Suppressor macrophage (primary cell): Measurements from ENCODE around the gene GPC6.
"Not testable (repeated sequence)": the region's sequence is repeated elsewhere in the genome, so short reads cannot be mapped to it uniquely, and the experiment has no call there.

Source experiments
- DNase-seq, 4 experiments: peaks; one replicate each; pipeline ENCODE4 v3.0.0-alpha.2; 2020 to 2022

GPC6 gene

DNA sequence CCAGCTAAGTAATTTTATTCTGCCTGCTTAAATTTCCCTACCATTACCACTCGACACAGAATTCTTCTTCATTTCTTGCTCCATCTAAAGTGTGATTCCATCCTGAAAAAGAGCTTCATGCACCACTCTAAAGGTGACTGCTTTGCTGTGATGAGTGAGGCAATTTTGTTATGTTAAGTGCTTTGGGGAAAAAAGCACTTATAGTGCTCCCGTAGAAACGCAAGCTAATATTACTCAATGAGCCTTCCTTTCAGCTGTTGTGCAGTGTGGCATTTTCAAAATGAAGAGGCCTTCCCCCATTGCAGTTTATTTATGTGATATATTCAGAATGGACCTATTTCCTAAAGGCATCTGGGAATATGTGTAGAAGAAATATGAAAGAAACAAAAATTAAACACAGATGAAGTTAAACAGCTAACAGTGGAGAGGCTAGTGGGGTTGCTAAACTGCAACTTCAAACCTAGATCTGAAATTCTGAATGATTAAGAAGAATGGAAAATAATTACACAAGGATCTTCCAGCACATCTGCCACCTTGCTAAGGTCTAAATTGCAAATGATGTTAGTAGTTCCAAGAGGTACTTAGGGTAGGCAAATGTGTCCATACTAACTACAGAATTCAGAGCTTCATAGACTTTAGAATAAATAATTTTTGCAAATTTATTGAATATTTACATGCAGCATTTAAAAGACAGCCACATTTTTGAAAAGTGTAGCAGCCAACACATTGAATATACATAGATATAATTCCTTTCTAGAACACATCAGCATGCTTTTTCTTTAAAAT lies 1041.2 kb downstream of the GPC6 start:
- no peak for DNase-seq

DNA sequence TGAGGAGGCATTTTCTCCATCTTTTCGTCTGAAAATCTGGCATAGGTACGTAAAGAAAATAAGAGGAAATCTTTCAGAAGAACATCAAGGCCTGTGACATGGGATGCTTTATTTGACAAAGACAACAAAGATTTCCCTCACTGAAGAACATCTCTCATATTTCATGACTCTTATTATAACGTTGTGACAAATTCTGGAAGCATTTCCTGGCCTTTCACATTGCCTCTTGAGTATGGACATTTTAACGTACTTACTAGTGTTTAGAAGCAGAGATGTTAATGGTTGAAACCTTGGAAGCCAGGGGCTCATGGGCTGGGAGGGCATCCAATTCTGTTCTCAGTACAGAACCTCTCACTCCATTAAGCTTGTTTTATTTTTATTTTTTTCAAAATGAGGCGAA lies 1042.1 kb downstream of the GPC6 start:
- DNase-seq, result no peak

DNA sequence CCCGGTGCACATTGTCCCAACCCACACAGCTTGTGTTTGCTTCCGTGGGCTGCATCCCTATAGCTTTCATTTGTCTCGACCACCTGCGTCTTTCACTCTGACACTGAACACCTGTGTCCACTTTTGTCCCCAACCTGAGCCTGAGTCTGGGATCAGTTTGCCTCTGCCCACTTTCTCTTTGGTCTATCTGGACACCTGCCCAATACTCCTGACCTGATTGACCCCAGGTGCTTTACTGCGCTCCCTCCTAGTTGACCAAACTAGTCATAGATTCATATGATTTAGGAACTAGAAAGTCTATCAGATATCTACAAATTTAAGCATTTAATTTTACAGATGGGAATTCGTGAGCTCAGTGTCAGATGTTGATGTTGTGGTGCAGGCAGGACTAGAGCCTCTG lies 1043.0 kb downstream of the GPC6 start:
- DNase-seq, result no peak

DNA sequence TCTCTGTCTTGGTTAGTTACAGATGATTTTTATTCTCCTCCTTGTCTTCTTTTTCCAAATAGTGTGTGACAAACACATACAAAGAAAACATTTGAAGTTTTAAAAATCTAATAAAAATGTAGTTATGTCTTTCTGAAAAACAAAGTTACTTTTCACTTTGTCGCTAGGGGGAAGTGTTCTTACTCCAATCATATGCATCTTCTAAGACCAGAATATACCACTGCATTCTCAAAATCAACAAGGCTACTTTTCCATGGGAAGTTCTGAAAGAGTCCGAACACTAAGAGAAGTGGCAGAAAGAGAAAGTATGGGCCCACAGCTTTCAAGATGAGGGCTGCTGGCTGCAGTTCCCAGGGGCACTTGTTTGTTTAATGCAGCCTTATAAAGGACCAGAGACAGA lies 1043.9 kb downstream of the GPC6 start:
- no peak for DNase-seq

DNA sequence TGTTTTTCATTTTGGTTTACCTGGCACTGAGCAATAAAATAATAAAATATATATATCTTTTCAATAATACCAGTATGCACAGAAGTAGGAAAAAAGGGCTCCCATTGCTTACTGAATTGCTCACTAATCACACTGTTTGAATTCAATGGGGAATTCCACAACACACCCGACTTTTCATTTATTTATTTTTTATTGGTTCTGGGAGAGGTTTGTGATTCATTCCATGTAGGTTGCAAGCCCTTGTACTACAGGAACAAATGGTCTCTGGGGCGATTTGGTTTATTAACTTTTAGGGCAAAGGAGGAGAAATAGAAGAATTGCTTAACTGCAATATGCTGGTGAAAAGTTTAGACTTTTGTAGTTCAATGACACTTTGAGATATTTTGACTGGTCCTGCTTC lies 1045.4 kb downstream of the GPC6 start:
- DNase-seq, result no peak

DNA sequence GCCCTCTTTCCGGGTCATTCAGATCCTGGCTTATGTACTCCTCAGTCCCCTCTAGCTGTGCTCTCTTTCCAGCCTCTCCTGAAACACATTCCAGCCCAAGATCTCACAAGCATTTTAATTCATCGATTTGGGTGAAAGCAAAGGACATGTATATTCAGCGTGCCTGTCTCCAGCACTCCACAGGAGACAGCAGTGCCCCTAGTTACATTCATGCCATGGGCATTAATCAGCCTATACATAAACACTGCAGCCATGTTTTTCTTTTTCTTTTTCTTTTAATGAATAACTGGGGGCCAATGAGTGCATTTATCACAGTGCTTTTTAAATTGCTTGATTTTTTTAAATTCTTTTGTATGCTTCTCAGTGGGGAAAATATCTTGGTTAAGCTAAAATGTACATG lies 1053.7 kb downstream of the GPC6 start:
- no peak for DNase-seq

DNA sequence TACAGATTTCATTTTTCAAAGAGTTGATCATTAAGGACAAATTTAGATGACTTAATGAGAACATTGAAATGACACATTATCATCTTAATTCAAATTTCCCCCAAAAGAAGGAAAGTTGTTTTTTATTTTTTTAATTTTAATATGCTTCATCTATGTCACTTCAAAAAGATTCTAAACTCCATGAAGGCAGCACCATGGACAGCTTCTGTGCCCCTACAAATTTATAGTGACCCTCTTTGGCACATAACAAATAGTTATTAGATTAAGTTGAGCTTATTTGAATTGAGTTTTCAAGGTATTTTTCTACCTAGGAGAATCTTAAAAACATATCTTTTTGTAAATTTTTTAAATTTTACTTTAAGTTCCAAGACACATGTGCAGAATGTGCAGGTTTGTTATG lies 1054.2 kb downstream of the GPC6 start:
- no peak for DNase-seq

DNA sequence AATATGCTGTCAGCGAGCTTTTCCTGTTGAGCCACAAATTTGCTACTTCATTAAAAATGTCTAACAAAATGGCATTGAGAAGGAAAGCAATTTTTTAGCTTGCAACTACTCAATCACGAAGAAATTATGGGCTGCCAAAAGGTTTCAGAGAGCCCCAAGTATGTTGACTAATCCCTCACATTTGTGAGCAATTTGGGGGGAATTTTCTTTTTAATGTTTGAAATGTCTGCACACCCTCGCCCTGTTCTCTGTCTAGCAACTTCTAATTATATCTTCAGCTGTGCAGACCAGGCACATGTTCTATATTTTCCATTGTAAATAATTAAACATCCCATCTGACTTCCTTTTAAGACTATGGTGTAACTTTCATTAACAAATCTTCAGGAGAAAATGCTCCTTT lies 1060.0 kb downstream of the GPC6 start:
- no peak for DNase-seq

DNA sequence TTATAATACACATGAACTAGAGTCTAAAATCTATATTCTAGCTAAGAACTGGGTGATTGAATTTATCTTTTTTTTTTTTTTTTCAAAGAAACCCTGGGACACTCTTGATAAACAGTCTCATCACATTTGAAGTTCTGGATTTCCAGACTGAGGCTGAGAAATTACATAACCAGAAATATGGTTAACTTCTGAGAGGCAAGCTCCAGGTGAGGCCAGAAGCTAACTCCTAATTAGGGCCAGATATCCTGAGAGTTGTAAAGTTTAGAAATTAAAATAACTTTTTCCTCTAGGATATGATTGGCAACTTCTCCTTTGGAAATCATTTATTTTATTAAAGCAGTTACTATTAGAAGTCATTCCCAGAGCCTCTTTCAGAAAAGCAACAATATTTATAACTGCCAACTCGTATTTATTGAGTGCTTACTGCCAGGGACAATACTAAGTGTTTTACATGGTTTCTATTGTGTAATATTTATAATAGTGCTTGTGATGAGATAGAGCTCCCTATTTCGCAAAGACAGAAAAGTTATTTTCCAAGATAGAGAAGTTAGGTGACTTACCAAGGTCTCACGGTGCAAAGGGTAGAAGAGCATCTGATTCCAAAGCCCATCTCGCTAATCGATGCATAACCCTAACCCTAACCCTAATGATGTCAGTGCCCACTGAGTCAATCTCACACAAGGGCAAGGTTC lies 1065.2 kb downstream of the GPC6 start:
- DNase-seq, result no peak

DNA sequence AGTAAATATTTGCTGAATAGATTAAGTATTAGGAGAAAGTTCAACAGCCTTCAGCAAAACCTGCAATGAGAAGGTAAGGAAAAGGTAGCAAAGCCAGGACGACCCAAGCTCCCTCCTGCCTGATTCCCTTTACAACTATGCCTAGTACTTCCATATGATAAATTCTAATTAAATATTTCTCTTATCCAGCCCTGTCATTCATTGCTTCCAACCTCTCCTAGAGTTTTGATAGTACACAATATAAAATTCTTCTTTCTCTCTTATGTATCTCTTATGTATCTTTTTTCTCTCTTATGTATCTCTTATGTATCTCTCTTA lies 1065.7 kb downstream of the GPC6 start:
- DNase-seq, result no peak

DNA sequence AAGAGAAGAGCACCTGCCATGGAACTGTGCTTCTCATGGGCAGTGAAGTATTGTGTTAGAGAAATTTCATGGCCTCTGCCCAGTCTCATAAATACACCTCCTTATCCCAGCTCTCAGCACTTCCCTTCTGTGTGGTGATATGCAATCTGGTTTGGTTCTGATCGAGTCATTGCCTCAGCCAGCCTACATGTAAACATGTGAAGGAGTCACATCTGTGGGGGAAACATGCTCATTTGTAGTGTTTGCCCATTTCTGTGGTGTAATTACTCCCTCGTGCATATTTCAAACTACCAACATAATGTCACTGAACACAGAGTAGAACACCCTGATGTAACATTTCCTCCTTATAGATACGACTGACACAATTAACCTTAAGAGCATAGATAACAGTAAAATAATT lies 1069.9 kb downstream of the GPC6 start:
- no peak for DNase-seq

DNA sequence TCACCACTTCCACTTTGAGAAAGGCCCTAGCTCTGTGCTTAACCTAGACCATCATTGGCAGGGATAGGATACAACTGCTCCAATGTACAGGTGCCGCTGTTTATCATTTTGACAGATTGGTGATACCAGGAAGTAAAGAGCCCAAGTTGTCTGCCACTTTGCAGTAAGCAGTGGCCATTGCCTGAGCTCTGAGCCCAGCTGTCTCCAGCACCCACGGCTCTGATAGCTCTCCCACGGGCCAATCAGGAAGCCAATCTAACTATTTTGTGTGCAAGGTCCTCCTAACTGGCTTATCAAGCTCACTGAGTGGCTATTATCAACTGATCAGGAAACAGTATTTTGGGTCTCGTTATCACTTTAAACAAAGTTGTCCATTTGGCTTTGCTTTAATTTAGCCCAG lies 1071.7 kb downstream of the GPC6 start:
- no peak for DNase-seq

DNA sequence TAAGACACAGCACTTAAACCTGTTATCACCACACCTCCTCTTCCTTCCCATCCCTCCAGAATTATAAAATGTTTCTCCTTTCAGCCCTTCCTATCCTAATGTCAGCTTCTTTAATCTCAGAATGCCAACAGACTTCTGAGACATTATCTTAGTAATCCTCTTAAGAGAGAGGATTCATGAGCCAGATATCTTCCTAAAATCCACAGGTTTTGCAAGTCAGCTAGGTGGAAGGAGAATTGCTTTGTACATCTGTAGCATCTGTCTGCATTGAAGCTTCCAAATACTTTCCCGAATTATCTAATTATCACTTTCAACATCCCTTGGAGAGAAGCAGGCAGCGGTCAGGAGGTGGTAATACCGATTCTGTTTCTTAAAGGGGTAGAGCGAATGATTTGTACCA lies 1073.8 kb downstream of the GPC6 start:
- no peak for DNase-seq

DNA sequence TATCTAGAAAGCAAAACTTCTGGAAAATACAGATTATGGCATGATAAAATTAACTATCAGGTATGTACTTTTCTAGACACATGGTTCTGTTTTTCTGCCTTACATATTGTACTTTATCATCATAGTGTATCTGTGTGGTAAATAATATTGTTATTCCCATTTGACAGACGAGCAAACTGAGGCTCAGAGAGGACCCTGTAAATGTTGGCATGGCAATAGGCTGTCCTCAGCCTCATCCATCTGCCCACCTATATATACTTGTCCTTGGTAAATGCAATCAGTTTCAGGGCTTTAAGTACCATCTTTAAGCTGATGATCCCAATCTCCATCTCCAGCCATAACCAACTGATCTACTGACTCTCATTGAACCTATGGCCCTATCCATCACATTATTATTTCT lies 1074.9 kb downstream of the GPC6 start:
- DNase-seq, result no peak

DNA sequence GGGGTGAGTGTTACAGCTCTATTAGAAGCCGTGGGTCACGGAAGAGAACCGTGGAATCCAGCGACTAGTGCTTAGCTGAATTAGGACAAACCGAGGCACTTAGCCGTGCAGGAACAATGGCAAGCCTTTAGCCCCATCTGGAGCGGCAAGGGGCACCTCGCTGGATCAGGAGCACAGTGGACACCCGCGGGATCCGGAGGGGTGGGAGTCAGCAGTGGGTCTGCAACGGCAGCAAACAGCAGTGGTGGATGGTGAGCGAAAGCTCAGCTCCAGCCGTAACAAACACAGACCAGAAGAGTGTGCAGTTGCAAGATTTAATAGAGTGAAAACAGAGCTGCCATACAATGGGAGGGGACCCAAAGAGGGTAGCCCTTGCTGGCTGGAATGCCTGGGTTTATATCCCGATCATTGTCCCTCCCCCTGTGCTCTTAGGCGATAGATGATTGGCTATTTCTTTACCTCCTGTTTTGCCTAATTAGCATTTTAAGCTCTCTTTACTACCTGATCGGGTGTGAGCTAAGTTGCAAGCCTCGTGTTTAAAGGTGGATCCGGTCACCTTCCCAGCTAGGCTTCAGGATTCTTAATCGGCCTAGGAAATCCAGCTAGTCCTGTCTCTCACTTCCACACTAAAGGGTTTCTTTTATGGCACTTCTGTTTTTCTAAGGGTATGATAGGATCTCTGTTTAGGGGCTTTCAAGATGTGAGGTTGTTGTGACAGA lies 1076.4 kb downstream of the GPC6 start:
- DNase-seq, result not testable (repeated sequence)

DNA sequence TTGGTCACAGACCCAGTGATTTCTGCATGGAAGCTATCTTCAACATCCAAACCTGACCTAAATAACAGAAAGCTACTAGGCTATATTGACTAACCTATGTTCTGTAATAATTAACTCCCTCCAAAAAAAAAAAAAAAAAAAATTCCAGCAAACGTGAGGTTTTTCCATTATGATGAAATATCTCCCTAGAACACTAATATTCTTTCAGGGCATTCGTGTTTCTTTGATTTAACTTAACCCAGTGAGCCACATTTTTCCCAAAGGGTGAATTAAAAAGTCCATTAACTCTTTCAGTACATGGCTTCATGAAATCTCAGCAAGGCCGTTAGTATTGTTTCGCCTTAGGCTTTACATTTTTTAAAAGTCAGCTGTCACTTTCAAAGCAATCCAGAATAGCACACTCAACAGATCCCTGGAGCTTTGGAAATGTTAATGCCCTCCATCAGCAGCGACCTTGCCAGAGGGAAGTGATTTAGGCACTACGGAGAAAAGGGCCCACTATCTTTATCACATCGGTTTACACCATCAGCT lies 1077.1 kb downstream of the GPC6 start:
- no peak for DNase-seq

DNA sequence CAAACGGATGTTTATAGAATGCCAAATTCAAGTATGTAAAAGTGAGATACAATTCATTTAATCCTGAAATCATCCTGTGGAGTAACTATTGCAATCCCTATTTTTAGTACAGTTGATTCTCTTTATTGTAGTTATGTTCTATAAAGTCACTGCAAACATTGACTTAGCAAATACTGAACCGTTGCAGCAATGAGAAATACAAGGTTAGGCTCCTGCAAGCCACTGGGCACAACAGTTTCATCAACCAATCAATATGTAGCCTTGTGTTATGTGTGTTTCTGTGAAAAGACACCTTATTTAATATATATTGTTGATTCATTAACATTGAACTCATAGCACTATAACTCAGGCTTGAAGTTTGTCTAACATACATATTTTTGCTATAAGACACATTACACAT lies 1078.4 kb downstream of the GPC6 start:
- no peak for DNase-seq

DNA sequence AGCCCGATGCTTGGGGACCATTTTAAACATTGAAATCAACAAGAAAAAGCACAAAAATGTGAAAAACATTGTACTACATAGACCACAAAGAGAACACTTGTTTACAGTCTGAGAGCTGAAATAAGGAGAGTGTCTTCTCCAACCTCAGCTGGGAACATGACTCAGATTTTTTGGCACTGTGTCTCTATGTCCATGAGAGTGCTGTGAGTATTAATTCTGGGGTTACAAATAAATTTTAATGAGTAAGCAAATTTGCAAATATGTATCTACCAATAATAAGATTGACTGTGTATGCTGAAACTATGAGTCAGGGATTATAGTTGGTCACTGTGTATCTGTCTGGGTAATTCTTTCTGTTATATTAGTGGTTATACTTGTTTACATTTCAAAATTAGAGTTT lies 1078.9 kb downstream of the GPC6 start:
- no peak for DNase-seq

DNA sequence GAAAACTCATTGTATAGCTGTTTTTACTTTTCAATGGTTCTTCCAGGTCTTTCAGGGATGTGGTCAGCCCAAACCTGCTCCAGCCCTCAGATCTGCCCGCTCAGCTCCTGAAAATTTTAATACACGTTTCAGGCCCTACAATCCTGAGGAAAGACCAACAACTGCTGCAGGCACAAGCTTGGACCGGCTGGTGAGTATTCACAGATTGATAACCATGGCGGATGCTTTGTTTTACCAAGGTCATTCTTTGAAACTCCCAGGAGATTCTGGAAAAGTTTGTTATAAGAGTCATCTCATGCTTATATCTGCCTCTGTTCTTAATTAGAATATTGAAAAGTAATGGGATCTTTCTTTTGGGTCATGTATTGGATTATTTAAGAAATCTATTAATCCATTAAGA lies 1079.3 kb downstream of the GPC6 start:
- DNase-seq, result no peak

DNA sequence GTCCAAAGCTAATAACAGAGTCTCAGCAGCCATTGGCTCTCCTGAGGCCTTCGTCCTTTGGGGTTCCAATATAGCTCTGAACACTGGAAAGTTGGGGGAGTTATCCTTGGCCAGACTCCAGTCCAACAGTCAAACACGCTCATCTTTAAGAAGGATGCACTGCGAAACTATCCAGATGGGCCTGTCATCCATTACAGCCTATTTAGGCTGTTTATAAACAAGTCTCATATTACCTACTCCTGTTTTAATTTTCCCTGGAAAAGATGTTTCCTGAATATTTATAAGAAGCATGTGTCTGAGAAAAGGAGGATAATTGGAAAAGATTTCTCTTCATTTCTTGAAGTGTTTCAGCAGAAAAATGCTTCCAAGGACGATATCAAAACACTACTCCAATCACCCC lies 1082.2 kb downstream of the GPC6 start:
- no peak for DNase-seq

DNA sequence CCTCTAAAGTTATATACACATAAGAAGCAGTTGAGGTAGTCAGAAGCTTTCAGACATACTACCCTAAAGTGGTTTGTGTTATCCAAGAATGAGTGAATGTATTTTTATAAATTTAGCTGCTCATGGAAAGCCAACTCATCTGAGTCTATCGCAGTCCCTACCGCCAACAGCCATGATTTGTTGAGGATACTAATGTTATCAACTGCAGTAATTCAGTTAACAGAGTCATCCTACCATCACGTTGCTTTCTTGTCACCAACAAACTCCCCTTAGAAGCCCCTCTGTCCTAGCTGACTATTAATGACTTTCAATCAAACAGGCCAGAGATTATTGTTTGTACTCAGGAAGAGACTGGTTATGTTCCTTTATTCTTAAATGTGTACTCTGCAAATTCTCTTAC lies 1083.0 kb downstream of the GPC6 start:
- DNase-seq, result no peak

DNA sequence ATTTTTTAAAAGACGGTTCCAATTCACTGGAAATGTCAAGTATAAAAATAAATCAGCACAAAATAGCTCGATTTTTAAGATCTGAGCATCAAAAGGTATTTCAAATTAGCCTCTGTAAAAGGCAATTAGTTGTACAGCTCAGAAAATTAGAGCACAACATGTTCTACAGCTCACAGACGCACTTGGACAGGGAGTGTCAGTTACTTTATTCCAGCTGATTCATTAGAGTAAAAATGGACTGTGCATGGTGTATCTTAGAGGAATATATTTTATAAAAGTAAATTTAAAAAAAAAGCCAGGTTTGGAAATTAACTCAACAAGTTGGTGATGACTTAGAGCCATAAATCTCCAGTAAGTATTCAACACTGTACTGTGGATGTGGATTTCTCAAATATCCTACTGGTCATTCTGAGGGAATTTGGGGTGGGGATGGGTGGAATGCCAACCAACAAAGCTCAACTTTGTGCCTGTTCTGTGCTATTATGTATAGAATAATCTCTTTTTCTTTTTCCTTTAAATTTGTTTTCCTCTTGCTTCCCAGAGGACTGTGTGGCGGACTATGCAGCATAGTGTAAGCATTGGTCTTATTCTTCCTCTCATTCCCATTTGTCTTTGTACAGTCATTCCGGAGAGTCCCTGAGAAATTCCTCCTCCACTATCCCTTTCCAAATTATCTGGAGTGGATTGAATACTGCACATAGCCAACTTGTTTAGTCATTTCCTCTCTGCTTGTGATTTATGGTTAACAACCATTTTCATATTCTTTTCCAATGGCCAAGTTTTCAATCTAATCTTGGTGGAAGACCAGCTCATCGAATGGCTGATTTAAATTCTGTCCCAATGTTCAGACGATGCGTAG lies 1083.6 kb downstream of the GPC6 start:
- no peak for DNase-seq

DNA sequence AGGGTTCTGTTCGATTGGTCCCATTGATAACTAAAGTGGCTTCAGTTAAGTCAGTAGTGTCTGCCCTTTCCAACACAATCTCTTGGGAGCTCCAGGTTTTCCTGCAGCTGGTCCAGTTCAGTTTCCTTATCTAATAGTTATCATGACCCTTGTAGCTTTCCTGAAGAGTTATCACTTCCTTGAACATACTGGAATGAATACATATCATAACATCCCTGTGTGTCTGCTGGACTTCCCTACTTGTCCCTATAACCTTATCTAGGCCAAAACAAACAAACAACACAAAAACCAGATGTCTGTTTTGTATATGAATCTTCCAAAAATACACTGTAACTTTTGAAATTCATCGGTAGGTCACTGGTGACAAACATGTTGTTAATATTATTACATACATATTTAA lies 1085.3 kb downstream of the GPC6 start:
- no peak for DNase-seq
